ENCODE measurements around the gene PDPN.

PDPN gene

DNA sequence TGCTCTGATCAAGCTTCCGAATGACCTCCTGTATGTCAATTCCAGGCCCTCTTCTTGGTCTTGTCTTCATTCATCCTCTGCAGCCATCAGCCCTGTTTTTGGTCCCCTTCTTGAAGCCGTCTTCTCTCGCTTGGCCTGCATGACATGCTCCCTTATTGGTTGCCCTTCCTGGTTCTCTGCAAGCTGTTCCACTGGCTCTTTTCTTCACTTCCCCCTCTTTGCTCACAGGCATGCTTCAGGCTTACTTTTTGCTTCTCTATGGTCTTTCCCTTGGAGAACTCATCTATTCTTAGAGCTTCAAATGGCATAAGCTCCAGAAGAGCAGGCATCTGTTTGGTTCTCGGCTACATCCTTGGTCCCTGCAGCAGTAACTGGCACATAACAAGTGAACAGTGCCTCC is 38.8 kb downstream of the PDPN start:
- Mint-ChIP-seq H3K9me3 (no peaks in the 10 kb centered on the region), H3K4me3 (no peak overlapping the region), H3K27ac (no peak overlapping the region), H3K4me1 (no peaks in the 10 kb centered on the region), H3K36me3 (no peaks in the 10 kb centered on the region)
- ATAC-seq (no peak), DNase-seq (ENCODE audit: low spot score in 2 of 2) (no peak)

DNA sequence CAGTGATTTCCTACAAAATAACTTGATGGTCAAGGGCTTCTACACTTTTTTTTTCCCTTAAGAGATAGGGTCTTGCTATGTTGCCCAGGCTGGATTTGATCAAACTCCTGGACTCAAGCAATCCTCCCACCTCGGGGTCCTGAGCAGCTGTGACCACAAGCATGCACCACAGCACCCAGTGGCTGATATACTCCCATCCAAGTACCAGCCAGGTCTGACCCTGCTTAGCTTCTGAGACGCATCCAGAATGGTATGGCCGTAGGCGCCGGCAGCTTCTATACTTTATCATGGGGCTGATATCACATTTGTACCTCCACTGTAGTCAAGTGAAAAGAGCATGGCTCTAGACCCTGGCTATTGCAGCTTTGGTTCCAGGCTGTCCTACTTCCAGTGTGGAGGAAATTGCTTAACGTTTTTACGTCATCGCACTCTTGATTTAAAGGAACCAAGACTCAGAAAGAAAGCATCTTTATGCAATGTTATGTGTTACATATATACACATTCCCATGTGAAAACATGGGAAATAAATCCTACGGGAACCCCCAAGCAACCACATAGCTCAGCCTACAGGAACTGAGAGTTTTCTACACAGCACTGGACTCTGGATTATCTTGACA is 39.5 kb downstream of the PDPN start:
- DNase-seq (ENCODE audit: low spot score in 2 of 2) (no peak), ATAC-seq (no peak)
- H3K36me3 Mint-ChIP-seq, result no peaks in the 10 kb centered on the region
- H3K4me1 Mint-ChIP-seq, result no peaks in the 10 kb centered on the region
- H3K4me3 Mint-ChIP-seq, result no peak overlapping the region
- H3K27ac Mint-ChIP-seq, result no peak overlapping the region
- H3K9me3 Mint-ChIP-seq, result no peaks in the 10 kb centered on the region

DNA sequence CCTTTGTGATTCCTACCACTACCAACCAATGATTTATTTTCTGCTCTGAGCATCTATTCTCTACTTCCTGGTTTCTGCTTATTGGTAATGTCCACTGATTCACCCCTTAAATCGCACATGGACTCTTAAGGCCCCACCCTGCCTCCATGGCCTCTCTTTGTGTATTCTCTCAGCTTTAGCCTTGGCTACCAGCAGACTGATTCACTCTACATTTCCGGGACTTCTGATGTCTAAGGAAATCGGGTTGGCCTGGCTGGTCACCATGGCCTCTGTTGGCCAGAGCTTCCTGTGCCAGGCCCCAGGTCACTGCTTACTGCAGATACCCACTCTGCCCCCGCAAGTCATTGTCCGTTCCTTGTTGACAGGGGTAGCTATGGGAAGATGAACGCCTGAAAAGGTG is 40.9 kb downstream of the PDPN start:
- Mint-ChIP-seq H3K4me1 (no peaks in the 10 kb centered on the region), H3K36me3 (no peaks in the 10 kb centered on the region), H3K27ac (no peak overlapping the region), H3K9me3 (no peaks in the 10 kb centered on the region), H3K4me3 (no peak overlapping the region)
- DNase-seq (ENCODE audit: low spot score in 2 of 2) (no peak), ATAC-seq (no peak)

DNA sequence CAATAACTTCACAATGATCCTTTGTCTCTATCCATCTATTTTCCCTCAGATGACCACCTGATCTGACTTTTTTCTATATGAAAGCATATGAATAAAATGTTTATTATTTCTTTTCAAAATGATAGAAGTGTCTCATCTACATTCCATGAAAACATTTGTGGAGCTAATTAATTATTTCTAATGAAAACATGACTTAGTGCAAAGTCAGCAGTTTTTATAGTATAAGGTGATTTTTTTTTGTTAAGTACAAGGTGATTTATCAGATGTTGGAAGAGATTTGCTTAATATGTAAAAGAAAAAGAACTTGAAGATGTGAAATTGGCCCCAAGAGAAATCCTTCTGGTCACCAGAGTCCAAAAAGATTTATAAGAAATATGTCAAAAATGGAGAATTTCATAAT is 43.5 kb downstream of the PDPN start:
- ATAC-seq (no peak), DNase-seq (ENCODE audit: low spot score in 2 of 2) (no peak)
- Mint-ChIP-seq H3K27ac (no peak overlapping the region), H3K36me3 (no peaks in the 10 kb centered on the region), H3K9me3 (peaks cover 3% of the 10 kb centered on the region), H3K4me1 (no peaks in the 10 kb centered on the region), H3K4me3 (no peak overlapping the region)

DNA sequence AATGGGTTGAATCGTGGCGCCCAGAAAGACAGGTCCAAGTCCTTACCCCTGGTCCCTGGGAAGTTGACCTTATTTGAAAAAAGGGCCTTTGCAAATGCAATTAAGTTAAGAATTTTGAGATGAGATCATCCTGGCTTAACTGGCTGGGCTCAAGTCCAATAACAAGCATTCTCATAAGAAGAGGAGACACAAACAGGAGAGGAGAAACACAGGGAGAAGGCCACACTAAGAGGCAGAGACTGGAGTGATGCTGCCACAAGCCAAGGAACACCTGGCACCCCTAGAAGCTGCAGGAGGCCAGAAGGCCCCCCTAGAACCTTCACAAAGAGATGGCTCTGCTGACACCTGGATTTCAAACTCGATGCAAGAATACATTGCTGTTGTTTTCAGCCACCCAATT is 44.6 kb downstream of the PDPN start:
- DNase-seq (ENCODE audit: low spot score in 2 of 2), result no peak
- Mint-ChIP-seq H3K9me3 (peaks cover 3% of the 10 kb centered on the region), H3K4me3 (no peak overlapping the region), H3K27ac (no peak overlapping the region), H3K4me1 (no peaks in the 10 kb centered on the region), H3K36me3 (no peaks in the 10 kb centered on the region)
- ATAC-seq, result no peak

DNA sequence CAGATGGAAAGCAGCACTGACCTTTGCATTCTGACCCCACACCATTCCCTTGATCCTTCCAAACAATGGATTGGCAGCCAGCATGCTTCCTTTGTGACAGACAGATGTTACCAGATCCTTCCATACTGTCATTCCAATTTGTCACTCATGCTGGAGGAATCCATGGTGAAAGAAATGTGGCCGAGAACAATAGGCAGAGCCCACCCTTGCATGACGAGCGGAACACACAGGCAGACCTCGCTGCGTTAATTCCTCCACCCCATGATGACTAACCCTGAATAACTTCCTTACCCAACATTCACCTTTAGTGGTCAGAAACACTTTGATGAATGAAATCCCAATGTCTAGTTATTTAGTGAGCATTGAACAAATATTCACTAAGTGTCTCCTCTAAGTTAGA is 45.1 kb downstream of the PDPN start:
- DNase-seq (ENCODE audit: low spot score in 2 of 2) (no peak), ATAC-seq (no peak)
- Mint-ChIP-seq H3K4me1 (no peaks in the 10 kb centered on the region), H3K4me3 (no peak overlapping the region), H3K9me3 (peaks cover 3% of the 10 kb centered on the region), H3K27ac (no peak overlapping the region), H3K36me3 (no peaks in the 10 kb centered on the region)

DNA sequence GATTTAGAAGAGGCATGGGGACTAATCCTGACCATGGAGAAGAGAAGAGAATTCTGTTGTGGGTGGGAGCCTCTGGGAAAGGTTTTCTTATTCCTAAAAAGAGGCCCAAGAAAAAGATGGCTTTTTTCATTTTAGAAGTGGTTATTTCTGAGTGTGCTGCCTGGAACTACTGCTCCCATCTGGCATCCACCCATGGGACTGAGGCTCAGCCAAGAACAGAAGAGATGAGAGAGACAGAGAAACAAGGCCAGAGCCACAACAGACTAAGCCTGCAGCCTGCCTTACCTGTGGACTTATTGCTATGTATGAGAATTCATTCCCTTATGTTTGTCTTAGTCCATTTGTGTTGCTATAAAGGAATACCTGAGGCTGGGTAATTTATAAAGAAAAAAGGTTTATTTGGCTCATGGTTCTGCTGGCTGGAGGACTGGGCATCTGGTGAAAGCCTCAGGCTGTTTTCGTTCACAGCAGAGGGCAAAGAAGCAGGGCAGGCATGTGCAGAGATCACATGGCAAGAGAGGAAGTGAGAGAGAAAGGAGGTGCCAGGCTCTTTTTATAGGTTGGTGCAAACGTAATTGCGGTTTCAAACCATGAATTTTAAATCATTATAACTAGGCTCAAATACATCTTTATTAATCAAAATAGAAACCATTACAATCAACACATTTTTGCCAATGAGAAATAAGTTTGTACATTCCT is 58.8 kb downstream of the PDPN start:
- no peak for DNase-seq (ENCODE audit: low spot score in 2 of 2)
- Mint-ChIP-seq H3K36me3 (no peaks in the 10 kb centered on the region), H3K9me3 (peaks cover 10% of the 10 kb centered on the region), H3K4me3 (no peak overlapping the region), H3K4me1 (no peaks in the 10 kb centered on the region), H3K27ac (no peak overlapping the region)
- ATAC-seq, result no peak

DNA sequence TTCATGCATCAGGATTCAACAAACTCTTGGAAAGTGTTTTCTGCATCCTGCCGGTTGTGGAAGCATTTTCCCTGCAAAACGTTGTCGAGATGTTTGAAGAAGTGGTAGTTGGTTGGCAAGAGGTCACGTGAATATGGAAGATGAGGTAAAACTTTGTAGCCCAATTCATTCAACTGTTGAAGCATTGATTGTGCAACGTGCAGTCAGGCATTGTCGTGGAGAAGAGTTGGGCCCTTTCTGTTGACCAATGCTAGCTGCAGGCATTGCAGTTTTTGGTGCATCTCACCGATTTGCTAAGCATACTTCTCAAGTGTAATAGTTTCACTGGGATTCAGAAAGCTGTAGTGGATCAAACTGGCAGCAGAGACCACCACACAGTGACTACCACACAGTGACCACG is 59.4 kb downstream of the PDPN start:
- no peak overlapping the region for H3K27ac Mint-ChIP-seq
- ATAC-seq (no peak), DNase-seq (ENCODE audit: low spot score in 2 of 2) (no peak)
- H3K4me1 Mint-ChIP-seq, result no peaks in the 10 kb centered on the region
- no peak overlapping the region for H3K4me3 Mint-ChIP-seq
- H3K9me3 Mint-ChIP-seq, result peaks cover 10% of the 10 kb centered on the region
- H3K36me3 Mint-ChIP-seq, result no peaks in the 10 kb centered on the region

DNA sequence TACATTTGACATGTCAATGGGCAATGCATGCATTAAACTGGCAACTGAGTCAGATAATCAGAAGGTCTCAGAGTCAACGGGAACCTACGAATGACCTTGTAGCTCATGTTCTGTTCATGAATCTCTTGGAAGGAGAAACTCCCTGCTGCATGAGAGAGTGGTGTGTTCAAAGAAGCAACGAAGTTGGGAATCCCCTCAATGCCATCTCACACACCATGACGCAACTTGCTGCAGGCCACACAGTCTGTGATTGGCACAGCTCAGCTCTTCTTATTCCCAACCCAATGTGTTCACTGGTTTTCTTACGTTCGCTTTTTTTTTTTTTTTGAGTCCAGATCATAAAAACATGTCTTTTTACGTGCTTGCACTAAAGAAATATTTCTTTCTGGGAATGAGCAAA is 62.9 kb downstream of the PDPN start:
- DNase-seq (ENCODE audit: low spot score in 2 of 2) (no peak), ATAC-seq (no peak)
- peaks cover 2% of the 10 kb centered on the region for H3K9me3 Mint-ChIP-seq
- no peak overlapping the region for H3K4me3 Mint-ChIP-seq
- H3K4me1 Mint-ChIP-seq, result no peaks in the 10 kb centered on the region
- H3K27ac Mint-ChIP-seq, result no peak overlapping the region
- no peaks in the 10 kb centered on the region for H3K36me3 Mint-ChIP-seq

DNA sequence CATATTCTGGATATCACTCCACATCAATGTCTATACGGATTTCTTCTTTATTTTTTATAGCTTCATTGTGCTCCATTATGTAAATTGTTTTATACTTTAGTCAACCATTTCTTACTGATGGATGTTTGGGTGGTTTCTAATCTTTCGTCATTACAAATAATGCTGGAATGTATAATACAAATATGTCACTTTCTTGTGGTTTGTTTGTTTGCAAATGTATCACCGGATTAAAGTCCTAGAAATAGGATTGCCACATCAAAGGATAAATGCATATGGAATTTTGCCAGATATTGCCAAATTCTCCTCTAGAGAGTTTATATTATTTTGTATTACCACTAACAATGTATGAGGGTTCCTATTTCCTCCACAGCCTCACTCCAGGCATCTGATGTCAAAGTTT is 67.6 kb downstream of the PDPN start:
- no peaks in the 10 kb centered on the region for H3K36me3 Mint-ChIP-seq
- no peak for DNase-seq (ENCODE audit: low spot score in 2 of 2)
- ATAC-seq, result no peak
- no peak overlapping the region for H3K27ac Mint-ChIP-seq
- H3K9me3 Mint-ChIP-seq, result peaks cover 2% of the 10 kb centered on the region
- no peak overlapping the region for H3K4me3 Mint-ChIP-seq
- no peaks in the 10 kb centered on the region for H3K4me1 Mint-ChIP-seq

DNA sequence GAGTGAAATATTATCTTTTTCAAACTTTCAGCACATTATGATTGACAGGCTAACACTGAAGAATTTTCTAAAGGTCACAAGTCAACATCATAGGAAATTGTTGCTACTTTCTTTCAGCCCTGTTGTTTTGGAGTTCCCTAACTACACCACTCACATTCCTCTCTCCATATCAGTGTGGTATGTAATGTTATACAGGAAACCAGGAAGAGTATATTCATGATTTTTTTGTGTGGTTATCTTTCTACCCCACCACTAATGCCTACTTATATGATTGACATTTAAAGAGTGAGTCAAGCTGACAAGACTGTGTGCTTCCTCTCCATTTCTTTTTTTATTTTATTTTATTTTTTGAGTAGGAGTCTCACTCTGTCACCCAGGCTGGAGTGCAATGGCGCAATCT is 68.6 kb downstream of the PDPN start:
- Mint-ChIP-seq H3K4me1 (no peaks in the 10 kb centered on the region), H3K36me3 (no peaks in the 10 kb centered on the region), H3K27ac (no peak overlapping the region), H3K4me3 (no peak overlapping the region), H3K9me3 (peaks cover 2% of the 10 kb centered on the region)
- ATAC-seq (no peak), DNase-seq (ENCODE audit: low spot score in 2 of 2) (no peak)

DNA sequence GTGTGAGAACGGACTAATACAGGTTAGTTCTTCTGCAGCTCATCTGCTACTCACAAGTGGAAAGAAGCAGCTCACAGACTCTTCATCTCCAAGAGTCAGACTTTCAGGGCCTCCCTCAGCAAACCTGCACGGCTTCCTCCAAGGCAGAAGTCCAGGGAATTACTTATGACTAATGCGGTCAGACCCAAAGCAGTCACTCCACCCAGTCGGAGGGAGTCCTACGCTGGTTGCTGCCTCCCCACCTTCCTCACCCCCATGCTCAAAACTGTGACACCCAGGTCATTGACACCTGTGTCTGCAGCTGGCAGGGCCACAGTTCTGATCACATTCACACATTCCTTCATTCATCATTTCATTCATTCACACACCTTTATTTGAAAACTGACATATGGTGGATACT is 77.9 kb downstream of the PDPN start:
- ATAC-seq, result no peak
- Mint-ChIP-seq H3K4me3 (no peak overlapping the region), H3K4me1 (no peaks in the 10 kb centered on the region), H3K36me3 (no peaks in the 10 kb centered on the region), H3K9me3 (peaks cover 3% of the 10 kb centered on the region), H3K27ac (no peak overlapping the region)
- DNase-seq (ENCODE audit: low spot score in 2 of 2), result no peak

DNA sequence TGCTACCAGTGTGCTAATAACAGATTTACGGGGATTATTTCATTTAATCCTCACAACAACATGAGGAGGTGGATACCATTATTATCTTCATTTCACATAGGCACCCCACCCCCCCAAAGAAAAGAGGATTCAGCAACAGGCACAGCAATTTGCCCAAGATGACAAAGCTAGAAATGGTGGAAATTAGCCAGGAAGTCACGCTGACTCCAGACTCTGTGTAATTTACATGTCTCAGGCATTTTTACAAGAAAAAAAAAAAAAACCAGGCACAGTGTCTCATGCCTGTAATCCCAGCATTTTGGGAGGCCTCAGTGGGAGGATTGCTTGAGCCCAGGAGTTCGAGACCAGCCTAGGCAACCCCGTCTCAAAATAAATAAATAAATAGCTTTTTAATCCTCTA is 78.9 kb downstream of the PDPN start:
- Mint-ChIP-seq H3K4me3 (no peak overlapping the region), H3K36me3 (no peaks in the 10 kb centered on the region), H3K4me1 (no peaks in the 10 kb centered on the region), H3K27ac (no peak overlapping the region), H3K9me3 (peaks cover 3% of the 10 kb centered on the region)
- DNase-seq (ENCODE audit: low spot score in 2 of 2) (no peak), ATAC-seq (no peak)

DNA sequence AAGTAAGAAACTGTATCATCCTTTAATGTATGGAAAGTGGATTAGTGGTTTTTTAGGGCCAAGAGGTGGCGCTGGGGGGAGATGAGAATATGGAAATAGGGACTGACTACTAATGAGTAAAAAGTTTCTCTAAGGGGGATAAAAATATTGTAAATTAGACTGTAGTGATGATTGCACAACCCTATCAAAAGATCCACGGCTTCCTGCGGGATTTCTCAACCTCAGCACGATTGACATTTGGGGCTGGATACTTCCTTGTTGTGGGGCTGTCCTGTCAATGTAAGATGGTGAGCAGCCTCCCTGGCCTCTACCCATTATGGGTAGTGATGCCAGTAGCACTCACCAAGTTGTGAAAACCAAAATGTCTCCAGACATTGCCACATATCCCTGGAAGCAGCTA is 80.3 kb downstream of the PDPN start:
- Mint-ChIP-seq H3K4me3 (no peak overlapping the region), H3K4me1 (no peaks in the 10 kb centered on the region), H3K36me3 (no peaks in the 10 kb centered on the region), H3K9me3 (peaks cover 3% of the 10 kb centered on the region), H3K27ac (no peak overlapping the region)
- DNase-seq (ENCODE audit: low spot score in 2 of 2) (no peak), ATAC-seq (no peak)

DNA sequence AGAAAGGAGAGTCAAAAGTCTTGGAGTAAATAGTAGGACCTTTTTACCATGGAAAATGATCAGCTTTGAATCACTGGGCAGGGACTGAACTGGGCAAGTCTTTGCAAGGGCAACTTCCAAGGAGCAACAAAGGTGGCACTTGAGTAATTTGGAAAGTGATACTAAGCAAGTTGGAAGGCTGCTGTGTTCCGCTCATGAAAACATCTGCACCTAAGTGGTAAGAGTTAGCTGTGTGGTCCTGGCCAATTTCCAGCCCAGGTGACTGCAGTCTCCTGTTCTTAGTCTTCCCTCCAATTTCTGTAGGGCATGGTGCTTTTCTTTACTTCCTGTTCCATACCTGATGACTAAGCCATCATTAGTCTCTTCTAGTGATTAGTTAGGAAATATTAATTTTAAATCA is 80.8 kb downstream of the PDPN start:
- no peak overlapping the region for H3K27ac Mint-ChIP-seq
- no peak for ATAC-seq
- DNase-seq (ENCODE audit: low spot score in 2 of 2), result no peak
- H3K4me3 Mint-ChIP-seq, result no peak overlapping the region
- no peaks in the 10 kb centered on the region for H3K36me3 Mint-ChIP-seq
- H3K9me3 Mint-ChIP-seq, result peaks cover under 1% of the 10 kb centered on the region
- no peaks in the 10 kb centered on the region for H3K4me1 Mint-ChIP-seq

DNA sequence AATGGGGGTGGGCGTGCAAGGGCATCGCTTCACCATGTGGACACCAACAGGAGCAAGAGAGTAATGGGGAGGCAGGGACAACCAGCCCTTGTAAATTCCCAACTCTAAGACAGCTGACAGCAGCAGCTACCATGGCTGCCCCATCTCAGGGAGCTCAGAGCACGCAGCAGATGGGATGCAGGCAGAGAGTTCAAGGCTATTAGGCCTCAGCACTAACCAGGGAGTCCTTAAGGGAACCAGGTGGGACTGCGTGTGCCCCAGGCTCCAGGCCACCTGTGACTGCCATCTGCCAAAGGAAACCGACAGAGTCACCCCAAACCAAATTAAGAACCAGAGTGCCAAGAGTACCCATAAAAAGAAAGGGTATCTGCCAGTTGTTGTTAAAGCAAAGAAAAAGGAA is 82.7 kb downstream of the PDPN start:
- no peak for ATAC-seq
- Mint-ChIP-seq H3K36me3 (no peaks in the 10 kb centered on the region), H3K4me3 (no peak overlapping the region), H3K4me1 (no peaks in the 10 kb centered on the region), H3K27ac (no peak overlapping the region), H3K9me3 (no peaks in the 10 kb centered on the region)
- no peak for DNase-seq (ENCODE audit: low spot score in 2 of 2)
